HG03460 (cell line): Measurements from ENCODE around the gene CALU.

Experiments used
- ATAC-seq: cut with Tn5 transposase; IDR thresholded peaks from one replicate; pipeline ENCODE4 v1.9.1; 2021; ENCODE audit not compliant: unreplicated experiment

CALU gene

GRCh38 chr7:128783143-128783861 is 44.1 kb downstream of the CALU start:
- no peak for ATAC-seq

- ATAC-seq = no peak
Observed at GRCh38 chr7:128785738-128786137, 46.6 kb downstream of the CALU start.

DNA sequence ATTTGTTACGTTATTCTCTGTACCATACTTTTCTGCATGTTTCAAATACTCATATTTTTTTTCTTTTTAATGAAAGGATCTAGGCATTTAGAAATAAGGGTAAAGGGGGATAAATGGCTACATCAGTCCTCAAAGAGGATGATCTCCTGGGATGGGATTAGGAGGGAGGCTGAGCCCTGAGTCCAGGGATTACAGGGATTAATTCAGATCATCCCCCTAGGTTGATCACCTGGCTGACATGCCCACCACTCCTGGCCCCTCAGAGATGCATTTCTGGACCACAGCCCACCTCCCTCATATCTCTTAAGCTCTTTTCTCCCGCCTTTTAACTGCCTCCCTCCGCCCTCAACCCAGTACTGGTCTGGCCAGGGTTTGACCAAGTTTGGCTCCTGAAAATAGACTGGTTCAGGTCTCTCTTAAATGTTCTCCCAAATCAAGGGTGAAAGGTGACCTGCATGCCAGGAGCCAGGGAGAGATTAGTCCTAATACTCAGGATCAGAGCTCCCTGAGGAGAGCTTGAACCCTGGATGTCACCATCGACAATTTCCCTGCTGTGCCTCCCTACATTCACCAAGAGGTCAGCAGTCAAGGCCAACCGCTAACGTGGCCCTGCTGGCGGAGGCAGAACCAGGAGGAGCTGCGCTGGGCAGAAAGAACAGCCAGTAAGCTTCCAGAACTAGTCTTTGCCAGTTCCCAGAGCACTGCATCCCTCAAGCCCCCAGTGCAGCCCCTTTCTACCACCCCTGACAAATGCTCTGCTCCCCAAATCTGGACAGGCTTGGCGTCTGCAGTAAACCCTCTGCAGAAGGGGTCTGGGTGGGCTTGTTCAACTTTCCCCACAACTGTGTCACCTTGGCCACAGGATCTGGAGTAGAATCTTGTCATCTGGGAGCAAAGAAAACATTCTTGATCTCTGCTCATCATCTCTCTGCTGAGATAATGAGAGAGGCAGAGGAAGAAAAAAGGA is 49.6 kb downstream of the CALU start:
- ATAC-seq = no peak

DNA sequence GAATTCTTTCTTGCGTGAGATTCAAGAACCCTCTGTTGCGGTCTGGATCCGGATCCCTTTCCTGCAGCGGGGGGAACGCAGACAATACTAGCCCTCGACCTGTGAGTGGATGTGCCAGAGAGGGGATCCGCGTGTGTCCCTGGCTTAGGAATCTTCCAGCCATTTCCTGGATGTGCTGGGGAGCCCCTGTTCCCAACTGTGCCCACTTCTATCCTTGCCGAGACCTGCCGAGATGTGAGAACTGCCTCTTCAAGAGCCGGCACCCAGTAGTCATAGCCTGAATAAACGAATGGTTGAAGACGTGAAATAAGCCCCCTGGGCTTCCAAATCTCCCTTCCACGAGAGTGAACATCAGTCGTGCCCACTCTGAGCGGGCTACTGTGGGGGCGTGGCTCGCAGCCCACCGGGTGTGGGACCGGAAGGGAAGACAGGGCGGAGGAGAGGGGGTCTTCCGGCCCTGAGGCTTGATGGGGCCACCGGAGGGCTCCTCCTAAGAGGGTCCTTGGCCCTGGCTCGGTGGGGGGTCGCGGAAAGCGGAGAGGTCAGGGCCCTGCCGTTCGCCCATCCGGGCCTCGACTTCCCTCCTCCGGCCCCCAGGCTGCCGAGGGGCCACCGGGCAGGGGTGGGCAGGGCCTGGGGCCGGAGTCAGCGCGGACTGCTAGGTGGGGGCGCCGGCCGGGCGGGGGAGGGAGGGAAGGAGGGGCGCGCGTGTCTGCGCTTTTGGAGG is 51.3 kb downstream of the CALU start:
- no peak for ATAC-seq

DNA sequence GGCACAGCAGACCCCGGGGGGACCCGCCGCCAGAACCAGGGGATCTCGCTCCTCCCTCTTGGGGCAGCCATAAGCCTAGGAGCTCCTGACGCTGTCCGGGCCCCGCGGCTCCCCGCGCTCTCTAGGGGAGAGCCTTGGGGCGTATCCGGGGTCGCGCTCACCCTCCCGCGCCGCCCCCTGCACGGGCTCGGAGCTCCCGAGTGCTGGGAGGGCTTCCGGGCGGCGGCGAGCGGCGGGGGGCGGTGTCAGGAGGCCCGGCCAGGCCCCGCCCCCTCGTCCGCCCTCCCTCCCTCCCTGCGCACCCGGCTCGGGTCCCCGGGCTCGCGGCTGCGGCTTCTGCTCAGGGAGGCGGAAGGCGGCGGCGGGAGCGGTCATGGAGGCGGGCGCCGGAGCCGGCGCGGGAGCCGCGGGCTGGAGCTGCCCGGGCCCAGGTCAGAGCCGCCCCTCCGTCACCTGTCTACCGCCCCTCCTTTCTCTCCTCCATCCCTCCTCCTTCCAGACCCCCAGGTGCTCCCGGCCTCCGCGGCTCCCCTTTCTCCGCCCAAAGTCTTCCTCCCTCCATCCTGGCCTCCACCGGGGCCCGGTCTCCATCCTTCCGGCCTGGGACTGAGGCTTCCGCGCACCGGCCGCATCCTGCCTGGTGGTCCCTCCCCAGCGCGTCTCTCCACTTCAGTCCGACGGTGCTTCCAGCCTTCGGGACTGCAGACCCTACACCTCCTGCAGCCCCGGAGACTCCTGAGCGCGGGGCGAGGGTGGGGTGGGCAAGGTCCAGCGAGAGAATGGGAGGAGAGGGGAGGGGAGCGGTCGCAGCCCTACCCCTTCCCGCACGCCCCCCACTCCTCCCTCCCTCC is 52.2 kb downstream of the CALU start, which contains the start of gene CCDC136:
CCDC136 (plus strand) TSS at position 848 of the 851 bp plus-strand sequence. CDS start 444 bp downstream, outside the sequence.
- ATAC-seq = peak; percentile 80

- ATAC-seq = no peak
Observed at GRCh38 chr7:128791972-128792327, 52.8 kb downstream of the CALU start.

DNA sequence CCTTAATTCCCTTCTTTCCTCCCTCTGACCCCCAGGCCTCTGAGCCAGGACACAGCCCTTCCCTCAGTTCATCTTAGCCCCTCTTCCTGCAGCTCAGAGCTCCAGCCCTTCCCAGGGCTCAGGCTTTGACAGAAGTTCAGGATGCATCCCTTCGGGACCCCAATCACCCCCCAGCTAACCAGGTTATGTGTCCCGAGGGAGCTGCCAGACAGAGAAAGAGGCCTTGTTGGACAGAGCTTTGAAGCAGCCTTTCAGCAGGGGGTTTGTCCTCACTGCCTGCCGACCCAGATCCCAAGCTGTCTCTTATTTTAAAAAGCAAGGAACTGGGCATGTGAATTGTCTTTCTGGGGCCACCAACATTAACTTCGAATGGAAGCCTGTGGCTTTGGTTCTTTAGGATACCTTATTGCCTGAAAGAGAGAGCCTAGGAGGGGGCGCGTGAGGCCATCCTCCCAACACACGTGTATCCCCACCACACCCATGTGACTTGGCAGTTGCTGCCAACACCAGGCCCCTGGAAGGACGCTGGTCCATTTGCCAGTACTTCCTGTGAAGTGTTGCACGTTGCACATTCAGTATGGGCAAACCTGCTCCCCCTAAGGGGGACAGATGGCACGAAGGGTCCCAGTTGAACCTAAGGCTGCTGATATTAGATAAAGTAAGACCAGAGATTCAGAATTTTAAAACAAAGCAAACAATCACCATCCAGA is 53.5 kb downstream of the CALU start:
- no peak for ATAC-seq

DNA sequence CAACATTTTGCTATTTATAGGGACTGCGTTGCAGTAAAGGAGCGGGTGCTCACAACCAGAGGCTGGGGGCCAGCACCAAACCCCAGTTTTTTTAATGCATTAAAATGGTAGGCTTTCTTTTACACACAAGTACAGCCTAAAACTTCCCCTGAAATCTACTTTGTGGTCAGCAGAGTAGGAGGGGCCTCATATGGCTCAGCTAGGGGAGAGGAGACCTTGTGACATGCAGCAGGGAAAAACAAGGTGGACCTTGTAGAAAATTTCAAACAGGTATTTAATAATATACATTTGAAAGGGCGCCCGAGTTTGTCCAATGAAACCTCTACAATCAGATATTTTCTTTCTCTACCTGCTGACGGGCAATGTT is 54.0 kb downstream of the CALU start:
- ATAC-seq = no peak

GRCh38 chr7:128794020-128794419 is 54.9 kb downstream of the CALU start:
- ATAC-seq = no peak

DNA sequence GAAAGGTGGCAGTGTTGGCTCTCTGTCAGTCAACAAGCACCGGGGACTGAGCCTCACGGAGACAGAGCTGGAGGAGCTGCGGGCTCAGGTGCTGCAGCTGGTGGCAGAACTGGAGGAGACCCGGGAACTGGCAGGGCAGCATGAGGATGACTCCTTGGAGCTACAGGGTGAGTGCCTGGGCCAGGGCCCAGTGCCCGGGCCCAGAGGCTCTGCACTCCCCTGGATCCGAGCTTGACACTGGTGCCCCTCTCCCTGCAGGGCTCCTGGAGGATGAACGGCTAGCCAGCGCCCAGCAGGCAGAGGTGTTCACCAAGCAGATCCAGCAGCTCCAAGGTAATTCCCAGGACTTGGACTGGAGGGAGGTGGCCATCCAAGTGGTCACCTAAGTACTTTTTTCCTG is 55.3 kb downstream of the CALU start:
- ATAC-seq = no peak

DNA sequence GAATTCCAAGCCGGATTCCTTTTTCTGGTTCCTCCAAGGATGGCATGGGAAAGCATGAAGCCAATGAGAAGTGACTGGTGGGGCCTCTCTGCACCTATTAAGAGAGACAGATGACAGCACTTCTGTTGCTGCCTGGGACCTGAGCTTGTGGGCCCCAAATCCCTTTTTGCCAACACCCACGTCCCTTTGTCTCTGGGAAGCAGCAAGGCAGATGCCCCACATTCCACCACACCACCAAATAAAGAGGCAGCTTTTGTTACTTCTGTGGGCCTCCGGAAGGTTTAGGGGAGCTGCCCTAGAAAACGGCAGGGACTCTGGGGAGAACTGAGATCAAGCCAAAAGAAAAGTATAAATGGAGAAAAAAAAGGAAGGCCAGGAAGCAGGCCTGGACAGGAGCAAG is 56.0 kb downstream of the CALU start:
- ATAC-seq = no peak

DNA sequence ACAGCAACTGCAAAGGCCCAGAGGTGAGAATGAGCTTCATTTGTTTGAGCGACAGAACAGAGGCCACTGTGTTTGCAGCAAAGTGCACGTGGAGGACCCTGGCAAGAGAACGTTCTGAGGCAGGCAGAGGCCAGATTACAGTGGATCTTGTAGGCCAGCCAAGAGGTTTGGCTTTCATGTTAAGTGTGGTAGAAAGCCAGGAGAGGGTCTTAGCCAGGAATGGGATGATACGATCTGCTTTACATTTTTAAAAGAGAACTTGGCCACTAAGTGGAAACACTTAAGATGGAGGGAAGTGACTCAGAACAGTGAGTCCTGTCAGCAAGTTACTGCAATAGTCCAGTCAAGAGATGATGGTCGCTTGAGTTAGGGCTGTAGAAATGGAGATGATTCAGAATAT is 57.2 kb downstream of the CALU start:
- ATAC-seq = no peak

DNA sequence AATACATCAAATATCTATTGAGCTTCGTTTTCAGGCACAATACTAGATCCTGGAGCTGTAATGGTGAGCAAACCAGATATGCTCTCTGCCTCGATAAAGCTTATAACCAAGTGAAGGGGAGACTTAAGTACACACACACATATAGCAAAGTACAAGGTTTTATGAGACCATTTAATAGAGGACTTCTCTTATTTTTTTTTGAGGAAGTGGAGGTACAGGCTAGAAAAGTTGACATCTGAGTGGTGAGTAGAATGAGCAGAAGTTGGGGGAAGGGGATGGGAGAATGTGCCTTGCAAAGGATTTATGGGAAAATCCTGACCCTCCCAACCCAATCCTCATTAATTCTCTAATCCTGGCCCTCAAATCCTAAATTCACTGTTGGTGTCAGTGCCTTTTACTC is 60.3 kb downstream of the CALU start:
- no peak for ATAC-seq

DNA sequence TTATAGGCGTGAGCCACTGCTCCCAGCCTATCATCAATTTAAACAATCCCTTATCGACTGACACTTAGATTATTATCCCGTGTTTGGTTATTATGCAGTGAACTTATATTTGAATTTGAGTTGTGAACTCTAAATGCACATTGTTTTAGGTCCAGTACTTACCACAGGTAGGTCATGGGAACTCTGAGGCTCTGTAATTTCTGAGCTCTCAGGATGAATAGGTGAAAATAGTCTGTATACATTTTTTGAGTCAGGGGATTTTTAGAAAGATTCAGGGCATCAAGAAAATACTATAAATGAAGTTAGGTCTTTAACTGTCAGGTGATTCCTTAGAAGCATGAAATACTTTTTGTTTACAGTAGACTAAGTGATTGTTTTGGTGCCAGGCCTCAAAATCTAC is 61.4 kb downstream of the CALU start:
- ATAC-seq = no peak

GRCh38 chr7:128801003-128801402 is 61.8 kb downstream of the CALU start:
- ATAC-seq = no peak

DNA sequence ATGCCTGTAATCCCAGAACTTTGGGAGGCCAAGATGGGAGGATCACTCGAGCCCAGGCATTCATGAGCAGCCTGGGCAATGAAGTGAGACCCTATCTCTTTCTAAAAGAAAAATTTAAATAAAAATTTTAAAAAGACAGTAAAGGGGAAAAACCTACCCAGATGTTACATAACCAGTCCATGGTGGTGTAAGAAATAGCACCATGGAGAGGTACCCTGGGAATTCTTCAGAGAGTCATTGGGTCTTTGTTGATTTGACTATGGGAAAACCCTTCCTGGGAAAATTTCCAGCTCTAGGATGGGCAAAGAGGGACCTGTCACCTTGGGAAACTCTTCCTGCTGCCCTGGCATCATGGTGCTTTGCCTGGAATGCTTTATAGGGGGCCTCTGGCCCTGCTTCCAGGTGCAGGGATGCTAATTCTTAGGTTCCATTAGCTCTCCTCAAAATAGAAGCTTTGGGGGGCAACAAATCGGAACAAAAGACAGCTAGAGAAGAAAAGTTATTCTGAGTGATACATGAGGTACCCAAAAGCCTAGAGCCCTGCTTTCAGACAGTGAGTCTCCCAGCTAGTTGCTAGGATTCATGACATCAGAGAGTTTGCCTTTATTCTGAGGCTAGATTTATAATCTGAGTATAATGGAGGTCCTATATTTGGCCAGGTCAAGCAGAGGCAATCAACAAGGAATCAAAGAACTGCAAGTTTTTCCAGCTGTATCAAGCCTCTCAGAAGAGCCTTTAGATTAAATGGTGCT is 62.7 kb downstream of the CALU start:
- no peak for ATAC-seq

DNA sequence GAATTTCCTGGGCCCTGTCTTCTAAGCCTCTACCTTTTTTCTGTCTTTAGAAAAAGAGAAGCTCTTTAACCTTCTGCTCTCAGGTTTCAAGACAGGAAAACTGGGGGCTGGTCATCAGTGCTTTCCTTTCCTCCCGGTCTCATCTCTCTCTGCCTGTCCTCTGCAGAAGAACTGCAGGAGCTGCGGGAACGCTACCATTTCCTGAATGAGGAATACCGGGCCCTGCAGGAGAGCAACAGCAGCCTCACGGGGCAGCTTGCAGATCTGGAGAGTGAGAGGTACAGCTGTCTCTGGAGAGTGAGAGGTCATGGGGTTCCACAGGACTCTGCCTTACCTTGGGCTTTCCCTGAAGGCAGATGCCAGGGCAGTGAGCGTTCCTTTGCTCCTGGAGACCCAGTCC is 65.3 kb downstream of the CALU start:
- no peak for ATAC-seq

DNA sequence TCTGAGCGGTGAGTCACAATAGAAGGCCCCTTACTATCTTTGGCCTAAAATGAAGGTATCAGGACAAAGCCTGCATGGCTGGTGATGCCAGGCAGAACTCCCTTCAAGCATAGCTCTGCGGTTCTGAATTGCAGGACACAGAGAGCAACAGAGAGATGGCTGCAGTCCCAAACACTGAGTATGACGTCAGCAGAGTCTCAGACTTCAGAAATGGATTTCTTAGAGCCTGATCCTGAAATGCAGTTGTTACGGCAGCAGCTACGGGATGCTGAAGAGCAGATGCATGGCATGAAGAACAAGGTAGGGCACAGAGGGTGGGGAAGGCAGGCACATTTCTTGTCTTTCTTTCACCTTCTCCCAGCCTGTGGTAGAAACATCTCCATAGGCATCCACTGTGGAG is 66.1 kb downstream of the CALU start:
- ATAC-seq = no peak

DNA sequence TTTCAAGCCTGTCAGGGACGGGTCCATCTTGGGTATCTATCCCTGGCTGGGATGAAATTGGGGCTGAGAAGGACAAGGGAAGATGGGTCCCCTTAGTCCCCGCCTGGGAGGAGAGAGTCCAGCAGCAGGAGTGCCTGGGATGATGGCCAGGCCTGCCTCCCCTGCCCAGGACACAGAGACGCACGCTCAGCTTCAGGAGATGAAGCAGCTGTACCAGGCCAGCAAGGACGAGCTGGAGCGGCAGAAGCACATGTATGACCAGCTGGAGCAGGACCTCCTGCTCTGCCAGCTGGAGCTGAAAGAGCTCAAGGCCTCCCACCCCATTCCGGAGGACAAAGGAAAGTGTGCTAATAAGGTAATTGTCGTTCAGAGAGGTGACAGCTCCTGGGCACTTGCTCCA is 68.0 kb downstream of the CALU start:
- no peak for ATAC-seq
